RWPE1 (cell line): ENCODE measurements around the gene FBLN5.
A peak's percentile ranks its signal among the peaks of the same experiment; 100 is the strongest.
"Not testable (repeated sequence)": the region's sequence is repeated elsewhere in the genome, so short reads cannot be mapped to it uniquely, and the experiment has no call there.

Experiments used
- CTCF ChIA-PET: fragments of 350-600 bp; sonication (Branson Sonifier 250); formaldehyde crosslinking; extraction: SDS; loops from one replicate; lab custom pipeline; 2021; lab: Yijun Ruan, JAX
- POLR2A ChIA-PET: fragments of 400-600 bp; formaldehyde crosslinking; extraction: SDS; loops from one replicate; lab custom pipeline; 2020; ENCODE audit warnings: antibody characterized with exemption; ENCODE audit not compliant: low non-redundant PET; lab: Yijun Ruan, JAX
- DNase-seq: peaks from one replicate; pipeline ENCODE4 v3.0.0; 2012; ENCODE audit warnings: low spot score
- H3K27ac ChIP-seq: fragments of 450-650 bp; 2 replicates; pipeline ENCODE4 v1.5.1; 2017
- CTCF ChIP-seq: fragments of 450-650 bp; conservative IDR thresholded peaks from 2 replicates; pipeline ENCODE4 v1.5.1; 2017; ENCODE audit warnings: low read depth, mild to moderate bottlenecking

Gene FBLN5

GRCh38 chr14:91872517-91873470 lies 74.7 kb downstream of the FBLN5 start:
- no peak for TF ChIP-seq CTCF
- peak; percentile 16 for DNase-seq
- CTCF ChIA-PET: interaction anchor here (0.5 to 0.7 kb wide), 2 partner anchors 312 to 1201 kb away, joined by 3 read pairs; no protein-coding TSS in a partner anchor
- H3K27ac ChIP-seq: peak overlapping the region; percentile 44
- POLR2A ChIA-PET: no interaction called here

- H3K27ac ChIP-seq: peak overlapping the region; percentile 44
- no peak for DNase-seq
- POLR2A ChIA-PET: no interaction called here
Measured at GRCh38 chr14:91872011-91872501, 75.4 kb downstream of the FBLN5 start.

GRCh38 chr14:91871401-91871800 lies 76.1 kb downstream of the FBLN5 start:
- H3K27ac ChIP-seq, DNase-seq: not testable (repeated sequence)
- CTCF ChIA-PET: interaction anchor here (0.5 kb wide), 1 partner anchor 95 kb away, joined by 5 read pairs; no protein-coding TSS in a partner anchor
- POLR2A ChIA-PET: interaction anchor here (0.6 kb wide), 1 partner anchor 8 kb away, joined by 6 read pairs; no protein-coding TSS in a partner anchor

More at GRCh38 chr14:91872011-91872501, 75.4 kb downstream of the FBLN5 start:
- no peak for TF ChIP-seq CTCF
- CTCF ChIA-PET: interaction anchor here (0.5 kb wide), 2 partner anchors 95 to 312 kb away, joined by 3 to 5 read pairs; no protein-coding TSS in a partner anchor

- ChIA-PET CTCF (no interaction called here), POLR2A (no interaction called here)
- DNase-seq: no peak
- H3K27ac ChIP-seq: no peak overlapping the region
- TF ChIP-seq CTCF: no peak
Measured at GRCh38 chr14:91870890-91871289, 76.6 kb downstream of the FBLN5 start.

- no peak for TF ChIP-seq CTCF
- ChIA-PET CTCF (no interaction called here), POLR2A (no interaction called here)
- DNase-seq: peak; percentile 27
- no peak overlapping the region for H3K27ac ChIP-seq
Measured at GRCh38 chr14:91870001-91870400, 77.5 kb downstream of the FBLN5 start.

- no peak for DNase-seq
- CTCF ChIA-PET: no interaction called here
- H3K27ac ChIP-seq: no peak overlapping the region
- POLR2A ChIA-PET: no interaction called here
- no peak for TF ChIP-seq CTCF
Measured at GRCh38 chr14:91869556-91869955, 77.9 kb downstream of the FBLN5 start.
